Measurements from ENCODE around the gene OAS3.

Gene OAS3

DNA sequence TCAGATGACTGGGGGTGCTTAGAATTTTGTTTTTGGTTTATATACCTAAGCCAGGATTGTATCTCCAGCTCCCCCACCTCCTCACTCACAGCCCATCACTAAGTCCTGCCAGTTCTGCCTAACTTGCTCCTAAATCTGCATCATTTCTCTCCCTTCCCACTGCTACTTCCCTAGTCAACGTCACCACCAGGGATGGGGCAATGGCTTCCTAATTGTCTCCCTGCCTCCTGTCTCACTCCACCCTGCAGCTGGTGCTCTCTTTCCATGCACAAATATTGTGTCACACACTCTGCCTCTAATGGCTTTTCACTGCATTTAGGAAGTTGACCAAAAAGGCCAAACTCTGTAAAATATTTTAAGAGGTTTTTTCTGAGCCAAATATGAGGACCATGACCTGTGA is 51.5 kb downstream of the OAS3 start:
- no peak for TF ChIP-seq EZH2 (IDR thresholded peaks at IDR 0.05; ENCODE audit: borderline replicate concordance, low read depth, low read length, severe bottlenecking)
- TF ChIP-seq, protein P1, sequence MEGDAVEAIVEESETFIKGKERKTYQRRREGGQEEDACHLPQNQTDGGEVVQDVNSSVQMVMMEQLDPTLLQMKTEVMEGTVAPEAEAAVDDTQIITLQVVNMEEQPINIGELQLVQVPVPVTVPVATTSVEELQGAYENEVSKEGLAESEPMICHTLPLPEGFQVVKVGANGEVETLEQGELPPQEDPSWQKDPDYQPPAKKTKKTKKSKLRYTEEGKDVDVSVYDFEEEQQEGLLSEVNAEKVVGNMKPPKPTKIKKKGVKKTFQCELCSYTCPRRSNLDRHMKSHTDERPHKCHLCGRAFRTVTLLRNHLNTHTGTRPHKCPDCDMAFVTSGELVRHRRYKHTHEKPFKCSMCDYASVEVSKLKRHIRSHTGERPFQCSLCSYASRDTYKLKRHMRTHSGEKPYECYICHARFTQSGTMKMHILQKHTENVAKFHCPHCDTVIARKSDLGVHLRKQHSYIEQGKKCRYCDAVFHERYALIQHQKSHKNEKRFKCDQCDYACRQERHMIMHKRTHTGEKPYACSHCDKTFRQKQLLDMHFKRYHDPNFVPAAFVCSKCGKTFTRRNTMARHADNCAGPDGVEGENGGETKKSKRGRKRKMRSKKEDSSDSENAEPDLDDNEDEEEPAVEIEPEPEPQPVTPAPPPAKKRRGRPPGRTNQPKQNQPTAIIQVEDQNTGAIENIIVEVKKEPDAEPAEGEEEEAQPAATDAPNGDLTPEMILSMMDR (IDR thresholded peaks at IDR 0.05; ENCODE audit: borderline replicate concordance, extremely low read depth, low read length, poor library complexity, severe bottlenecking), result no peak
- no peak overlapping the region for H3K4me2 ChIP-seq (ENCODE audit: insufficient read depth, low read length)
- no peaks in the 10 kb centered on the region for H3K4me1 ChIP-seq (ENCODE audit: insufficient read depth, low read length)
- H3K4me3 ChIP-seq (ENCODE audit: low read depth in 1 of 2, low read length in 2 of 2), result no peak overlapping the region
- DNase-seq (no peak), ATAC-seq (ENCODE audit: insufficient read depth, low read depth) (no peak)
- H4K20me1 ChIP-seq (ENCODE audit: insufficient read depth, low read length), result no peaks in the 10 kb centered on the region
- H3K9ac ChIP-seq (ENCODE audit: low read depth, low read length), result no peak overlapping the region
- no peaks in the 10 kb centered on the region for H3K27me3 ChIP-seq (ENCODE audit: insufficient read depth, low read length, poor library complexity)
- H3K36me3 ChIP-seq (ENCODE audit: insufficient read depth, low read length), result 0 out of 2 replicates have a peak, but pooled peaks cover 2% of the 10 kb centered on the region
- H3K9me3 ChIP-seq (ENCODE audit: insufficient read depth, low read length, severe bottlenecking), result peaks cover 4% of the 10 kb centered on the region
- H3K27ac ChIP-seq (ENCODE audit: low read length), result no peak overlapping the region
- H3K79me2 ChIP-seq (ENCODE audit: insufficient read depth, low read length), result 0 out of 2 replicates have a peak, but pooled peaks cover 4% of the 10 kb centered on the region
- H2AFZ ChIP-seq (ENCODE audit: low read depth, low read length), result no peak overlapping the region

DNA sequence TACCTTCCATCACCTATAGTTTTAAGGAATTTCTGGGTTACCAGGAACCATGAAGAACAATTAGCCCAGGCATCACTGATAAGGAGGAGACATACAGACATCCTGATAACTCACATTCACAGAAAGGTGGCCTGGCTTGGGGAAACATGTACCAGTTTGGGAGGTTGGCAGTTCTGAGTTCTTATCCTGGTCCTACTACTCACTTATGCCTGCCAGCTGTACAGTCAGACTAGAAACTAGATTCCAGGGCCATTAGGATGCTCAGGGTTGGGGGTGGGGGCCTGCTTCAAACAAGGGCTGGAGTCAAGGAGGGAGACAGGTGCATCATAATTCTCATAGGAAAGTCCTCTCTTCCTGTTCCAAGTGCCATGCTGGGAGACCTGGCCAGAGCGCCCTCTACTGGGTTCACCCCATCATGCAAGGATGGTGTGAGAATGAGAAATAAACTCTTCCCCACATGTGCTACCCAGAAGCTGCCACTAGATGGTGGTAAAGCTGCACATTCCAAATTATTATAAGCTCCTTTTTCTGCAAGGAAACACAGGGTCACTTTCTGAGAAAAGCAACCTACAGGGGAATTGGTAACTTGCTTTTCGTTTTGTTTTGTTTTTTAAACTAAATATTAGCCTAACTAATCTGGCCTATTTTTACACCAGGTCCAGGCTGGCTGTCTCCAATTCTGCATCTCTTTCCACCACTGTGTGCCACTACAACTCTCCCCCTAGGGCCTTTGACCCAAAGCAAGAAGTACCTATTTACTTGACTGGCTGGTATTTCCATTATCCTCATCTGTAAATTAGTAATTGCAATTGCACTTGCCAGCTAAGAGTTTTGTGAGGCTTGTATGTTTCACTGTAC is 54.5 kb downstream of the OAS3 start:
- Histone ChIP-seq H3K36me3 (ENCODE audit: insufficient read depth, low read length) (peaks cover 4% of the 10 kb centered on the region; the same call in 1 of the 2 replicates), H3K79me2 (ENCODE audit: insufficient read depth, low read length) (no peaks in the 10 kb centered on the region)
- peak; percentile 71 for DNase-seq

DNA sequence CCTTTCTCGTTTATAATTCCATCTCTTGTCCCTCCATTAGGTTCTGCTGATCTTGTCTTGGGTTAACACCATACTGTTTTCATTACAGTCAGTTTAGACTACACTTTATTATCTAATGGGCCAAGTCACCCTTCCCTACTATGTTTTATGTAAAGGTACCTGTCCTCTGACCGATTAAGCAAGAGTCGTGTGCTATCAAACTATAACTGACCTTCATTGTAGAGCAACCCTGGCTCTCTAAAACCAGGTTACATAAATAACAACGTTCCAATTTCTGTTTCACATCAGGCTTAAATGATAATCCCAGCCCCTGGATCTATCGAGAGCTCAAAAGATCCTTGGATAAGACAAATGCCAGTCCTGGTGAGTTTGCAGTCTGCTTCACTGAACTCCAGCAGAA is 56.7 kb downstream of the OAS3 start:
- DNase-seq, result no peak
- H3K79me2 ChIP-seq (ENCODE audit: insufficient read depth, low read length), result no peaks in the 10 kb centered on the region
- H3K4me1 ChIP-seq (ENCODE audit: insufficient read depth, low read length), result no peaks in the 10 kb centered on the region
- no peaks in the 10 kb centered on the region for H3K27me3 ChIP-seq (ENCODE audit: insufficient read depth, low read length, poor library complexity)
- H4K20me1 ChIP-seq (ENCODE audit: insufficient read depth, low read length), result no peaks in the 10 kb centered on the region
- TF ChIP-seq, protein P1 (IDR thresholded peaks at IDR 0.05; ENCODE audit: borderline replicate concordance, extremely low read depth, low read length, poor library complexity, severe bottlenecking), result no peak
- TF ChIP-seq EZH2 (IDR thresholded peaks at IDR 0.05; ENCODE audit: borderline replicate concordance, low read depth, low read length, severe bottlenecking), result no peak
- no peak overlapping the region for H3K4me2 ChIP-seq (ENCODE audit: insufficient read depth, low read length)
- peaks cover 6% of the 10 kb centered on the region for H3K9me3 ChIP-seq (ENCODE audit: insufficient read depth, low read length, severe bottlenecking)
- peaks cover 15% of the 10 kb centered on the region for H3K36me3 ChIP-seq (ENCODE audit: insufficient read depth, low read length)
- H3K4me3 ChIP-seq (ENCODE audit: low read depth in 1 of 2, low read length in 2 of 2), result no peak overlapping the region
- no peak overlapping the region for H3K27ac ChIP-seq (ENCODE audit: low read length)
- no peak overlapping the region for H3K9ac ChIP-seq (ENCODE audit: low read depth, low read length)
- ATAC-seq (ENCODE audit: insufficient read depth, low read depth), result no peak
- H2AFZ ChIP-seq (ENCODE audit: low read depth, low read length), result no peak overlapping the region

More for the DNA sequence above, 54.5 kb downstream of the OAS3 start:
- H3K4me2 ChIP-seq (ENCODE audit: insufficient read depth, low read length), result no peak overlapping the region
- H3K27ac ChIP-seq (ENCODE audit: low read length), result no peak overlapping the region
- H3K9me3 ChIP-seq (ENCODE audit: insufficient read depth, low read length, severe bottlenecking), result no peaks in the 10 kb centered on the region
- no peak for TF ChIP-seq EZH2 (IDR thresholded peaks at IDR 0.05; ENCODE audit: borderline replicate concordance, low read depth, low read length, severe bottlenecking)
- TF ChIP-seq, protein P1 (IDR thresholded peaks at IDR 0.05; ENCODE audit: borderline replicate concordance, extremely low read depth, low read length, poor library complexity, severe bottlenecking), result peak; percentile 97
- H2AFZ ChIP-seq (ENCODE audit: low read depth, low read length), result no peak overlapping the region
- H3K4me1 ChIP-seq (ENCODE audit: insufficient read depth, low read length), result no peaks in the 10 kb centered on the region
- H3K9ac ChIP-seq (ENCODE audit: low read depth, low read length), result no peak overlapping the region
- ATAC-seq (ENCODE audit: insufficient read depth, low read depth), result peak; percentile 90
- H4K20me1 ChIP-seq (ENCODE audit: insufficient read depth, low read length), result no peaks in the 10 kb centered on the region
- H3K4me3 ChIP-seq (ENCODE audit: low read depth in 1 of 2, low read length in 2 of 2), result no peak overlapping the region
- H3K27me3 ChIP-seq (ENCODE audit: insufficient read depth, low read length, poor library complexity), result no peaks in the 10 kb centered on the region

Measured in DND-41 (cell line).